HEK293 (cell line): ENCODE results near the gene SLC8A2.

Source experiments
- YY1 ChIP-seq: fragments of 450-650 bp; formaldehyde crosslinking; IDR thresholded peaks from 2 replicates; pipeline ENCODE4 v1.5.1; 2018; ENCODE audit warnings: missing biosample characterization, missing genetic modification characterization
- ZFP41 ChIP-seq: fragments of 450-650 bp; formaldehyde crosslinking; IDR thresholded peaks from 2 replicates; pipeline ENCODE4 v1.5.1; 2016; ENCODE audit warnings: missing biosample characterization, missing genetic modification characterization, borderline replicate concordance
- TF ChIP-seq, protein P1 (sequence below): fragments of 450-650 bp; formaldehyde crosslinking; IDR thresholded peaks from 2 replicates; pipeline ENCODE4 v1.5.1; 2016; ENCODE audit warnings: missing biosample characterization, missing genetic modification characterization
- TF ChIP-seq, protein P2 (sequence below): fragments of 450-650 bp; formaldehyde crosslinking; IDR thresholded peaks from 2 replicates; pipeline ENCODE4 v1.5.1; 2017; ENCODE audit warnings: missing biosample characterization, missing genetic modification characterization

DNA sequence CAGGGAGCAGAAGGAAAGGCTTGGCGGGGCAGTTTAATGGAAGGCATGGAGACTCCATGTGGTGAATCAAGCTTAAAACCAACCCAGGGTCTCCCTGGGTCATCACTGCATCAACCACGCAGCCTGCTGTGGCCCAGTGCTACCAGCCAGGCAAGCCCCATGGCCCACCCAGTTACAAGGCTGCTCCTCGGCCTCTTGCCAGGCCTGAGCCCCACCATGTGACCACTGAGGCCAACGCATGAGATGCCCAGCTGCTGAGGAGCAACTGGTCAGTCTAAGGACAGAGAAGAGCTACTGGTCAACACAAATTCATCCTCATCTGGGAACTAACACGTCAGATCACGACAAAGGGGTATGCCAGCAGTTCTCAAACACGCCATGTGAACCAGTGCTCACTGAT, 27.7 kb upstream of the SLC8A2 start:
- TF ChIP-seq, protein P1, sequence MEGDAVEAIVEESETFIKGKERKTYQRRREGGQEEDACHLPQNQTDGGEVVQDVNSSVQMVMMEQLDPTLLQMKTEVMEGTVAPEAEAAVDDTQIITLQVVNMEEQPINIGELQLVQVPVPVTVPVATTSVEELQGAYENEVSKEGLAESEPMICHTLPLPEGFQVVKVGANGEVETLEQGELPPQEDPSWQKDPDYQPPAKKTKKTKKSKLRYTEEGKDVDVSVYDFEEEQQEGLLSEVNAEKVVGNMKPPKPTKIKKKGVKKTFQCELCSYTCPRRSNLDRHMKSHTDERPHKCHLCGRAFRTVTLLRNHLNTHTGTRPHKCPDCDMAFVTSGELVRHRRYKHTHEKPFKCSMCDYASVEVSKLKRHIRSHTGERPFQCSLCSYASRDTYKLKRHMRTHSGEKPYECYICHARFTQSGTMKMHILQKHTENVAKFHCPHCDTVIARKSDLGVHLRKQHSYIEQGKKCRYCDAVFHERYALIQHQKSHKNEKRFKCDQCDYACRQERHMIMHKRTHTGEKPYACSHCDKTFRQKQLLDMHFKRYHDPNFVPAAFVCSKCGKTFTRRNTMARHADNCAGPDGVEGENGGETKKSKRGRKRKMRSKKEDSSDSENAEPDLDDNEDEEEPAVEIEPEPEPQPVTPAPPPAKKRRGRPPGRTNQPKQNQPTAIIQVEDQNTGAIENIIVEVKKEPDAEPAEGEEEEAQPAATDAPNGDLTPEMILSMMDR (tag by site-specific recombination): no peak
- TF ChIP-seq, protein P2, sequence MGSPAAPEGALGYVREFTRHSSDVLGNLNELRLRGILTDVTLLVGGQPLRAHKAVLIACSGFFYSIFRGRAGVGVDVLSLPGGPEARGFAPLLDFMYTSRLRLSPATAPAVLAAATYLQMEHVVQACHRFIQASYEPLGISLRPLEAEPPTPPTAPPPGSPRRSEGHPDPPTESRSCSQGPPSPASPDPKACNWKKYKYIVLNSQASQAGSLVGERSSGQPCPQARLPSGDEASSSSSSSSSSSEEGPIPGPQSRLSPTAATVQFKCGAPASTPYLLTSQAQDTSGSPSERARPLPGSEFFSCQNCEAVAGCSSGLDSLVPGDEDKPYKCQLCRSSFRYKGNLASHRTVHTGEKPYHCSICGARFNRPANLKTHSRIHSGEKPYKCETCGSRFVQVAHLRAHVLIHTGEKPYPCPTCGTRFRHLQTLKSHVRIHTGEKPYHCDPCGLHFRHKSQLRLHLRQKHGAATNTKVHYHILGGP: no peak
- TF ChIP-seq ZFP41 (tag by site-specific recombination) (no peak), YY1 (tag by site-specific recombination) (no peak)
